ENCODE measurements around the gene ANKRD39. TPM values are rescaled to one million over a fixed set of nuclear protein-coding genes. Genes with fewer than 3 reads are reported as not detected.
A peak's percentile ranks its signal among the peaks of the same experiment; 100 is the strongest.

ANKRD39 gene
- total and polyA plus RNA-seq, 2 donors from 2014 or later, result 10.8 to 19.2 TPM

DNA sequence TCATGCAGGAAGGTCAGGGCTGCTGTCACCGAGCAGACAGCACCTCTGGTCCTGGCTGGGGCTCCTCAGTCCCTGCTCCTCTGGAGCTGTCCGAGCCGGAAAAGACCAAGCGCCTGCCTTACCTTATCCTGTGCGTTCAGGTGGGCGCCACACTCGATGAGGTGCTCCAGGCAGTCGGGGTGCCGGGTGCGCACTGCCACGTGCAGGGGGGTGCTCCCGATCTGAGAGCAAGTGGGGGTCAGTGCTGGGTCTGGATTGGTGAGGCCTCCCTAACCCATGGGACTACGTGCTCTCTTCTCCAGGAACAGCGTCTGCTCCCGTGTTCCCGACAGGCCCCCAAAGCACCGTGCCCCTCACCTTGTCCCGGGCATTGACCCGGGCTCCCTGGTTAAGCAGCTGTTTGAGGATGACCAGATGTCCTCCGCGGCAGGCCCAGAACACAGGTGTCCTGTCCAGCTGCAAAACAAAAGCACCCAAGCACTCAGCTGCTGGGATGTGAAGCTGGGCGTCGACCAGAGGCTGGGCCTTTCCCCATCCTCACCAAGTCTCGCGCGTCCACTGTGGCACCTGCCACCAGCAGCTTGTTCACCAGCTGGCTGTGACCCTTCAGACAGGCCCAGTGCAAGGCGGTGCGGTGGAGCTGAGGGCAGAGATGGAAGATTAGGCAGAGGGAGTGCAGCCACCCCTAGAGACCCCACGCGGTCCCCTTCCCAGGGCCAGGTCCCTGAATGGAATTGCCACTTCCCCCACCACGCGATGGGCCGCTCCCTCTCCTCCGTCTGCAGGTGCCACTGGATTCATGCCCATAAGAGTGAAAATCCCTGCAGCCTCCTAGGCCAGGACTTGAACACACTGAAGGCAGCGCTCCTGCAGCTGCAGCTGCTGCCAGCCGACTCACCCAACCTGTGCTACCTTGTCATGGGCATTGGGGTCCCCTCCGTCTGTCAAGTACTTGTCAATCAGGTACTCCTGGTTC is 17.7 kb downstream of the ANKRD39 start:
- TF ChIP-seq, protein P1, sequence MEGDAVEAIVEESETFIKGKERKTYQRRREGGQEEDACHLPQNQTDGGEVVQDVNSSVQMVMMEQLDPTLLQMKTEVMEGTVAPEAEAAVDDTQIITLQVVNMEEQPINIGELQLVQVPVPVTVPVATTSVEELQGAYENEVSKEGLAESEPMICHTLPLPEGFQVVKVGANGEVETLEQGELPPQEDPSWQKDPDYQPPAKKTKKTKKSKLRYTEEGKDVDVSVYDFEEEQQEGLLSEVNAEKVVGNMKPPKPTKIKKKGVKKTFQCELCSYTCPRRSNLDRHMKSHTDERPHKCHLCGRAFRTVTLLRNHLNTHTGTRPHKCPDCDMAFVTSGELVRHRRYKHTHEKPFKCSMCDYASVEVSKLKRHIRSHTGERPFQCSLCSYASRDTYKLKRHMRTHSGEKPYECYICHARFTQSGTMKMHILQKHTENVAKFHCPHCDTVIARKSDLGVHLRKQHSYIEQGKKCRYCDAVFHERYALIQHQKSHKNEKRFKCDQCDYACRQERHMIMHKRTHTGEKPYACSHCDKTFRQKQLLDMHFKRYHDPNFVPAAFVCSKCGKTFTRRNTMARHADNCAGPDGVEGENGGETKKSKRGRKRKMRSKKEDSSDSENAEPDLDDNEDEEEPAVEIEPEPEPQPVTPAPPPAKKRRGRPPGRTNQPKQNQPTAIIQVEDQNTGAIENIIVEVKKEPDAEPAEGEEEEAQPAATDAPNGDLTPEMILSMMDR (IDR thresholded peaks at IDR 0.05; ENCODE audit: borderline replicate concordance, extremely low read depth, insufficient read depth), result no peak
- Histone ChIP-seq H3K4me3 (ENCODE audit: low read length in 3 of 3) (no peak overlapping the region), H3K9ac (ENCODE audit: low read length in 3 of 3) (no peak overlapping the region), H3K27ac (ENCODE audit: low read depth in 2 of 2, low read length in 2 of 2) (no peak overlapping the region), H3K9me3 (ENCODE audit: control insufficient read depth in 2 of 3, insufficient read depth in 1 of 3, low read length in 3 of 3) (no peaks in the 10 kb centered on the region), H3K36me3 (ENCODE audit: control insufficient read depth in 2 of 3, insufficient read depth in 3 of 3, low read length in 3 of 3) (peaks cover 0 to 5% (median 0%) of the 10 kb centered on the region in 3 donors), H3K4me1 (ENCODE audit: control insufficient read depth in 2 of 3, insufficient read depth in 2 of 3, low read depth in 1 of 3, low read length in 3 of 3) (peaks cover 0 to 6% (median 0%) of the 10 kb centered on the region in 3 donors), H3K27me3 (ENCODE audit: control insufficient read depth, insufficient read depth, low read length) (no peaks in the 10 kb centered on the region)
- DNase-seq (peak in 1 of 5 donors; percentile 67), FAIRE-seq (no peak)
- intact Hi-C loops (cut with DNase I), result no loop called here

DNA sequence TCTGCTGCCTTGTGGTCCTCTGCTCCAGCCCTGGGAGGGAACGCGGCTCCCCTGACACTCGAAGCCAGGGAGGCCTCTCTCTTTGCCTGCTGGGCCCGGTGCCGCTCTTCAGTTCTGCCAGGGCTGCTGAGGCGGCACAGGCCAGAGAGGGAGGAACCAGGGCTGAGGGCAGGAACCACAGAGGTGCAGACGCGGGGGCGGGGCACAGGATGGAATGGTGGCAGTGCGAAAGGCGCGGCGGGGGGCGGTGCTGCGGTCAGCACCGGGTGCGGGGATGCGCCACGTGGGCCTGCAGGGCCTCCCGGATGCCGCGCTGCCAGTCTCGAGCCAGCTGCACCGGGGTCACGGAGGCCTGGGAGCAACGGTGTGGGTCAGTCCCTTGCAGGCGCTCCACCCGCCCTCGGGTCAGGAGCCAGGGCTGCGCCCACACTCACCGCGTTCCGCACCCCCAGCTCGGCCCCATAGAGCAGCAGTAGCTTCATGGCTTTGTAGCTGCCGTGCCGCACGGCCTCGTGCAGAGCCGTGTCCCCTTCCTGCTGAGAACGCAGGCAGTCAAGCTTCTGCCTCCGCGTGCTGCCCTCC is 18.4 kb downstream of the ANKRD39 start:
- FAIRE-seq (no peak), DNase-seq (peak; percentile 81 to 88 (median 85))
- H3K9ac ChIP-seq (ENCODE audit: low read length in 3 of 3), result no peak overlapping the region
- peaks cover 0 to 6% (median 0%) of the 10 kb centered on the region in 3 donors for H3K4me1 ChIP-seq (ENCODE audit: control insufficient read depth in 2 of 3, insufficient read depth in 2 of 3, low read depth in 1 of 3, low read length in 3 of 3)
- intact Hi-C loops (cut with DNase I), result no loop called here
- H3K27ac ChIP-seq (ENCODE audit: low read depth in 2 of 2, low read length in 2 of 2), result no peak overlapping the region
- H3K27me3 ChIP-seq (ENCODE audit: control insufficient read depth, insufficient read depth, low read length), result no peaks in the 10 kb centered on the region
- TF ChIP-seq, protein P1 (IDR thresholded peaks at IDR 0.05; ENCODE audit: borderline replicate concordance, extremely low read depth, insufficient read depth), result no peak
- peaks cover 2 to 7% (median 2%) of the 10 kb centered on the region in 3 donors for H3K36me3 ChIP-seq (ENCODE audit: control insufficient read depth in 2 of 3, insufficient read depth in 3 of 3, low read length in 3 of 3)
- H3K9me3 ChIP-seq (ENCODE audit: control insufficient read depth in 2 of 3, insufficient read depth in 1 of 3, low read length in 3 of 3), result no peaks in the 10 kb centered on the region
- H3K4me3 ChIP-seq (ENCODE audit: low read length in 3 of 3), result no peak overlapping the region

DNA sequence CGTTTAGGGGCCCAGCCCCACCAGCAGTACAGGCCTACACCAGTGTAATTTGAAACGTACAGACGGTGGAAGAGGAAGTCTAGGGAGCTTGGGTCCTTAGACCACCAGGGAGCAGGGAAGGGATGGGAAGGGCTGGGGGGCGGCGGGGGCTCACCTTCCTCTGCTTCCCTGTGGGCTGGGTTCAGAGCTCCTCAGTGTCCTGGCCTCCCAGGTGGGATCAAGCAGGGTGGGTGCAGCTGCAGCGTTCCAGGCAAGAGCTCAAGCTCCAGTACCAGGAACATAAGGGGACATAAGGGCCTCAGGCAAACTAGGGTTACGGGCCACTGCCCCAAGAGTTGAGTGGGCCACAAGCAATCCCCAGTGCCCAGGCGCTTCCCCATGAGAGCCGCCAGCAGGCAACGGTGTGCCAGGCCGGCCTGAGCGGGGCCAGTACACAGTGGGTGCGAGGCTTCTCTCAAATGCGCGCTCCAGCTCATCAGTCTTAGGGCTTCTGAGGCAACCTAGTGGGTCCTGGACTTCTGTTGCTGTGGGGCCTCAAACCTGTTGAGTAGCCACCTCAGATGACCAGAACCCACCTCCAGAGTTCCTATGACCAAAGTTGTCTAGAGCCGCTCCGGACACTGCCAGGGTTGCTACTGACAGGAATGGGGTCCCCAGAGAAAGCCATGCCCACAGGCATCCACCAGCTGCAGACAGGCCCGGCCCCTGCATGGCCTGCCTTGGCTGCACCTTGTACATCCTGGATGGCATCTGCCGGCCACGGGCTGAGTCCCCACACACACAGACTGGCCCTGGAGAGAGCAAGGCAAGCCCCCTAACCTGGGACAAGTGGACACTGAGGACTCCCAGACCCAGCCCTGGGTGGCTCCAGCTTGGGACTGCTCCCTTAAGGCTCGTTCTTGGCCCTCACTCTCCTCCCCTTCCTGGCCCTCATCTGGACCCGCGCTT is 19.2 kb downstream of the ANKRD39 start:
- Histone ChIP-seq H3K4me3 (ENCODE audit: low read length in 3 of 3) (no peak overlapping the region), H3K4me1 (ENCODE audit: control insufficient read depth in 2 of 3, insufficient read depth in 2 of 3, low read depth in 1 of 3, low read length in 3 of 3) (peaks cover 0 to 6% (median under 1%) of the 10 kb centered on the region in 3 donors), H3K27ac (ENCODE audit: low read depth in 2 of 2, low read length in 2 of 2) (no peak overlapping the region), H3K9ac (ENCODE audit: low read length in 3 of 3) (no peak overlapping the region), H3K36me3 (ENCODE audit: control insufficient read depth in 2 of 3, insufficient read depth in 3 of 3, low read length in 3 of 3) (peaks cover 2 to 9% (median 2%) of the 10 kb centered on the region in 3 donors), H3K27me3 (ENCODE audit: control insufficient read depth, insufficient read depth, low read length) (no peaks in the 10 kb centered on the region), H3K9me3 (ENCODE audit: control insufficient read depth in 2 of 3, insufficient read depth in 1 of 3, low read length in 3 of 3) (no peaks in the 10 kb centered on the region)
- FAIRE-seq (no peak), DNase-seq (peak in 2 of 5 donors; percentile 55 to 69)
- TF ChIP-seq, protein P1 (IDR thresholded peaks at IDR 0.05; ENCODE audit: borderline replicate concordance, extremely low read depth, insufficient read depth), result no peak
- intact Hi-C loops (cut with DNase I), result no loop called here

Measured in kidney (tissue), 14 donors.